ENCODE measurements around the gene FARP2.

The FARP2 gene

GRCh38 chr2:241530571-241530970 lies 174.5 kb downstream of the FARP2 start:
- no peak for DNase-seq (ENCODE audit: low read depth)

- DNase-seq (ENCODE audit: low read depth) = no peak
Measured at GRCh38 chr2:241531161-241531722, 175.2 kb downstream of the FARP2 start.

- DNase-seq (ENCODE audit: low read depth) = no peak
Measured at GRCh38 chr2:241532168-241532567, 176.1 kb downstream of the FARP2 start.

GRCh38 chr2:241532733-241533601 lies 176.9 kb downstream of the FARP2 start:
- DNase-seq (ENCODE audit: low read depth) = no peak

GRCh38 chr2:241534293-241534692 lies 178.2 kb downstream of the FARP2 start:
- no peak for DNase-seq (ENCODE audit: low read depth)

GRCh38 chr2:241534701-241535375 lies 178.8 kb downstream of the FARP2 start:
- no peak for DNase-seq (ENCODE audit: low read depth)

- DNase-seq (ENCODE audit: low read depth) = no peak
Measured at GRCh38 chr2:241535871-241536655, 180.0 kb downstream of the FARP2 start.

GRCh38 chr2:241538838-241539615 lies 182.9 kb downstream of the FARP2 start:
- no peak for DNase-seq (ENCODE audit: low read depth)

- DNase-seq (ENCODE audit: low read depth) = no peak
Measured at GRCh38 chr2:241539616-241540374, 183.7 kb downstream of the FARP2 start.

GRCh38 chr2:241540401-241540770 lies 184.3 kb downstream of the FARP2 start:
- DNase-seq (ENCODE audit: low read depth) = no peak

GRCh38 chr2:241540771-241541561 lies 184.9 kb downstream of the FARP2 start:
- DNase-seq (ENCODE audit: low read depth) = peak; percentile 71

GRCh38 chr2:241541564-241542277 lies 185.6 kb downstream of the FARP2 start:
- DNase-seq (ENCODE audit: low read depth) = no peak

GRCh38 chr2:241542278-241542605 lies 186.2 kb downstream of the FARP2 start:
- no peak for DNase-seq (ENCODE audit: low read depth)

Measured in EH (cell line).